A549 treated with AZD9567 at 1 μM for 4 hours (cell line): Measurements from ENCODE around the gene RASGRP2. TPM values are rescaled to one million over a fixed set of nuclear protein-coding genes. Genes with fewer than 3 reads are reported as not detected.

Experiments used
- total RNA-seq: library from RNA; stranded (reverse); fragments of 200-300 nt; extraction: Qiagen RNA extraction; gene quantifications from 5 replicates; pipeline ENCODE4 v1.2.3, GENCODE V29; 2022; ENCODE audit not compliant: insufficient read depth

RASGRP2 gene
- 0.87 to 2.1 TPM (median 1.5 TPM) in 4 of 5 replicates, not detected in the other for total RNA-seq

DNA sequence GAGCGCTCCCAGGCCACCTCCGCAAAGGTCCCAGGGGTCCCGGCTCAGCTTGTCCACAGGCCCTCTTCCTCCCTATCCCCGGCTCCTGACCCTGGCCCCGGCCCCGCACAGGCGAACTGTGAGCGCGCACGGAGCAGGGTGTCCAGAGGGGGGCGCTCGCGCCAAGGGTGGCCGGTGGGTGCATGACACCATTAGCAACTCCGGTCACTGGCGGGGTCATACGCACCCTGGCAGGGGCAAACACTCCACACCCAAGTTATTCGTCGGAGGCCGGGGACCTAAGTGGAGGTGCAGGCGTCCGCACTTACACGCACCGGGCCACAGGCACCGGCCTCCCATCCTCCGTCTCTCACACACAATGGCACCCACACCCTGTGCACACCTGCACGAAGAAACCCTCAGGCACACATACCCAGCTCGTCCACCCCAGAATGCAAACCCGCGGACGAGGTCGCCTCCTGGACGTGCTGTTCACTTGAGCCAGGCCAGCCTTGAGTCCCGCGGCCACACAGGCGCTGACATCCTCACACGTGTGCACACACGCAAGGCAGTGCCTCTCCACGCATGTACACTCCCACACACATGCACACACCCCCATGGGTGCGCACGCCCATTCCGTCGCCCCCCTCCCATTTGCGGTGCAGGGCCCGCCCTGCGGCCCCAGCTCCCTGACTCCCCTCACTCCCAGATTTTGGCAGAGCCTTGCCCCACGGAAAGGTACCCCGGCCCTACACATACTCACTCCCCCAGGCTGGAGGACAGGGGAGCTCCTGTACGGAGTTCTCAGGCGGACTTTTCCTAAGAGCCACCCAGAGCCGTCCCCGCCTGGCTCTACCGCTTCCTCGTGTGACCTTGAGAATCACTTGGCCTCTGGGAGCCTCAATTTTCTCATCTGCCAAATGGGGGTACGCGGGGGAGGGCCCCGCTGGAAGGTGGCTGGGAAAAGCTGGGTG, at the start of gene RASGRP2:
Gene RASGRP2 (minus strand): TSS at position 552 of the 953 bp plus-strand sequence. CDS start 1,276 bp downstream, outside the sequence.

DNA sequence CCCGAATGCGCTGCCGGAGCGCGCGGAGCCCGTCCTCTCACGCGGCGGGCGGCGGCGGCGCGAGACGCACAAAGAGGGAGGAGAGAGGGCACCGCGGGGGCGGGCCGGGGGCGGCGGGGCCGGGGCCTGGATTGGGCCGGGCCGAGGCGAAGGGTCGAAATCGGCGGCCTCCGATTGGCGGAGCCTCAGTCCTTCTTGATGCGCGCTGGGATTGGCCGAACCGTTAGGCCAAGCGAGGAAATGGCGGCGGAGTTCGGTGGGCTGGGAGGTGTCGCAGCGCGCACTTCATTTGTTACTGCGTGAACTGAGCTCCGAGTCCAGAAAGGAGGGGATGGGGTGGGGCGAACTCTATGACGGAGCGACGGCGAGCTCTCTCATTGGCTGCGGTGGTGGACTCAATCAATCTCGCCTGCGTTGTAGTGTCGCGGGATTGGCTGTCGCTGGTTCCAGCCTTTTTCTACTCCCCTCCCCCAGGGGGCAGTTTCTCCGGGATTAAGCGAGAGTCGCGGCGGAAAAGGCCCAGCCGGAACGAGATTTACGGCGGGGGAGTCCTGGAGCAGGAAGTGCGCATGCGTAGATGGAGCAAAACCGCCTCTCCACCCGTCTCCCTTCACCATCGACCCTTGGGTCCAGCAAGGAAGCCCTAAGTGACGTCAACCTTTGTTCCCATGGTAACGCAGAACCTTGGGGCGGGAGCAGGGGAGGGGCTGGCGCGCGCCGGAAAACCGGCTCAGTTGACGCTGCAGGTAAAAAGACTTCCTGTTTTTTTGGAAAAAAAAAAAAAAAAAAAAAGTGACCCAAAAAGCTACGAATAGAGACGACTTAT, 34.7 kb upstream of the RASGRP2 start, which contains the start of gene SF1:
Gene SF1 (minus strand): TSS at position 70 of the 826 bp plus-strand sequence. CDS start 150 bp downstream, outside the sequence.

DNA sequence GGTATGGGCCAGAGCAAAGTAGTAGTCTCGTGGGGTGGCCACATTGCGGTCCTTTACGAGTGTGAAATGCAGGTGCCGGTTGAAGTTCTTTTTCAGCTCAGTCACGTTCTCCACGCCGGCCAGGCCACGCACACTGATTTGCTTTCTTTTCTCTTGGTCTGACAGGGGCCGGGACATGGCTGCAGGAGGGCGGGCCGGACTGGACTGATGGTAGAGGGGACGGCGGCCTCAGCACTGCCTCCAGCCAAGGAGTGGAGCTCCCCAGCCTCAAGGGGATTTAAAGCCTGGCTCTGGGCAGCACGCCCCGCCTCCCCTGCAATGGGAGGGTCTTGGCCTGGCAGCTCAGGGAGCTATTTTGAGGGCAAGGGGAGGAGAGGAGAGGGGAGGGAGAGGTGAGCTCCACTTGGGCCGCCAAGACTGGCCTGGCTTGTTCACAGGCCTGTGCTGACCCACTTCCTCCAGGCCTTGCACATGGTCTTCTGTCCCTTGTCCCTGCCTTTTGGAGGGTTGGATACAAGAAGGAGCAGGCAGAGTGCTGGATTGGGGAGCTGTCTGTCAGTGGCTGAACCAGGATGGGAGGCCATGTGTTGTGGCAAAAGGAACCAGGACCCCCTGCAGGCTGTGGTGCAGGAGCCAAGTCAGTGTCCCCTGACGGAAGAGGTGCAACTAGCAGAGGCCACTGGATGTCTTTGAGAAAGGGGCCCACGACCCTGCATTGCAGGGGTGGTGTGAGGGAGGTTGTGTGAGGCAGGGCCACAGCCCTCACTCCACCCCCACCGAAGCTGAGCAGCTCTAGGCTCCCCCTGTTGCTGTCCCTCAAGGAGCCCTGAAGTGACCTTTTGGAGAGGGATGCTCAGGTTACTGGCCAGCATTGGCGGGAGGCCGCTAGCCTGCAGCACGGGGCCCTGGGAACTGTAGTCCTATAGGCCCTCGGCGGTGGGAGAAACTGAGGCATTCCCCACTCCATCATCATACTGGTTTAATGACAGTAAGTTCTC, 16.1 kb upstream of the RASGRP2 start, which contains the start of gene PYGM:
Gene PYGM (minus strand): TSS at position 253 of the 998 bp plus-strand sequence. CDS start 76 bp downstream, at position 177.

DNA sequence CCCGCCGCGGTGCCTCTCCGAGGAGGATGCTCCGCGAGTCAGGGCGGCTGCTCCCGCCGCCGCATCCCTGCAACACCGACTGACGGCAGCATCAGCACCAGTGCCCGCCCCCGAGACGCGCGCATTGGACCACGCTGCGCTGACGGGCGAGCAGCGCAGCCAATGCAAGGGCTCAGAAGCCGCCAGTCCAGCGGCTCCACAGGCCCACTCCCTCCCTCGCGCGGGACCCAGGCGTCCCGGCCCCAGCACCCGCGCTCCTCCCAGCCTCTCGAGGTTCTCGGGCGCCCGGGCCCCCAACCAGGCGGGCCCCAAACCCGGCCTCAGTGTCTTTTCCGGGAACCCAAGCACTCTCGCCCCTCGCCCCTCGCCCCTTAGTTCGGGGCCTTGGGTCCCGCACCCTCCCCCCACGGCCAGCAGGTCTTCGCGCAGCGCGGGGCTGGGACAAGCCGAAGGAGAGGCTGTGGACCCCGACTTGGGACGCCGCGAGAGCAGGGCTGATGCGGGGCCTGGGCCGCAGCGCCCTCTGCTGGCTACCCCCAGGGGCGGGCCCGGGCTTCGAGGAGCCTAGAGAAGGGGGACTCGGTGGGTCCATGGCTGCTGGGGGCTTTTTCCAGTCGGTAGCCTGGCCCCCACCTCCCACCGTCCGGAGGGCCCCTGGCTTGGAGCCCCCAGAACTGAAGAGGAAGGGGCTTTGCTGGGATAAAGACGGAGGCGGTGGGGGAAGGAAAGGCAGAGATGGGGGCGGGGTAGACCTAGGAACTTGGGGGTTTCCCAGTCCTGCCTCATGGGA, 20.6 kb downstream of the RASGRP2 start, which contains the start of gene NRXN2:
Gene NRXN2 (minus strand): TSS at position 81 of the 790 bp plus-strand sequence. CDS start 9,498 bp downstream, outside the sequence.

Other genes with a start within 250 kb of the RASGRP2 start
- gene SLC22A11, start 188.2 kb downstream of the RASGRP2 start, total RNA-seq, result 0.06 to 0.15 TPM (median 0.09 TPM) in 4 of 5 replicates, not detected in the other
- not detected in 5 replicates for gene SLC22A12, start 152.9 kb downstream of the RASGRP2 start, total RNA-seq
- 0.17 to 0.39 TPM (median 0.30 TPM) in 4 of 5 replicates, not detected in the other for gene NRXN2, start 20.9 kb downstream of the RASGRP2 start, total RNA-seq
- gene PYGM, start 15.8 kb upstream of the RASGRP2 start, total RNA-seq, result 0.24 to 0.65 TPM (median 0.41 TPM) in 4 of 5 replicates, not detected in the other
- gene SF1, start 34.4 kb upstream of the RASGRP2 start, total RNA-seq, result 150 to 269 TPM (median 165 TPM) in 5 replicates
- gene MAP4K2, start 59.1 kb upstream of the RASGRP2 start, total RNA-seq, result 5.6 to 9.3 TPM (median 7.9 TPM) in 5 replicates
- 36.7 to 42.8 TPM (median 41.1 TPM) in 5 replicates for gene MEN1, start 66.4 kb upstream of the RASGRP2 start, total RNA-seq
- gene CDC42BPG, start 100.5 kb upstream of the RASGRP2 start, total RNA-seq, result 0.66 to 1.3 TPM (median 1.2 TPM) in 5 replicates
- gene EHD1, start 134.5 kb upstream of the RASGRP2 start, total RNA-seq, result 91.2 to 130 TPM (median 114 TPM) in 5 replicates
- gene ATG2A, start 173.1 kb upstream of the RASGRP2 start, total RNA-seq, result 8.4 to 25.0 TPM (median 22.0 TPM) in 5 replicates
- 3.9 to 9.0 TPM (median 4.9 TPM) in 5 replicates for gene PPP2R5B, start 180.5 kb upstream of the RASGRP2 start, total RNA-seq
- gene GPHA2, start 191.8 kb upstream of the RASGRP2 start, total RNA-seq, result not detected in 5 replicates
- gene MAJIN, start 228.0 kb upstream of the RASGRP2 start, total RNA-seq, result not detected in 5 replicates